Fibroblast of villous mesenchyme (primary cell): ENCODE data around the gene FOXM1. TPM values are rescaled to one million over a fixed set of nuclear protein-coding genes. Genes with fewer than 3 reads are reported as not detected.

ENCODE experiments used
- DNase-seq: peaks from one replicate; pipeline ENCODE4 v3.0.0-alpha.2; 2010; ENCODE audit warnings: low read depth
- H3K4me3 ChIP-seq: 2 replicates; pipeline ENCODE4 v1.5.1; 2011; ENCODE audit warnings: low read depth, mild to moderate bottlenecking, low read length
- total RNA-seq: library from RNA; depleted of rRNA; stranded (reverse); fragments of >200 nt; gene quantifications from 2 replicates; pipeline ENCODE4 v1.2.3, GENCODE V29; 2012
- TF ChIP-seq, protein P1 (sequence below): IDR thresholded peaks from 2 replicates; pipeline ENCODE4 v1.5.1; 2012; ENCODE audit warnings: low read depth, mild to moderate bottlenecking, low read length; ENCODE audit not compliant: insufficient read depth

Gene FOXM1
- total RNA-seq, 1 donor: 16.4 TPM

DNA sequence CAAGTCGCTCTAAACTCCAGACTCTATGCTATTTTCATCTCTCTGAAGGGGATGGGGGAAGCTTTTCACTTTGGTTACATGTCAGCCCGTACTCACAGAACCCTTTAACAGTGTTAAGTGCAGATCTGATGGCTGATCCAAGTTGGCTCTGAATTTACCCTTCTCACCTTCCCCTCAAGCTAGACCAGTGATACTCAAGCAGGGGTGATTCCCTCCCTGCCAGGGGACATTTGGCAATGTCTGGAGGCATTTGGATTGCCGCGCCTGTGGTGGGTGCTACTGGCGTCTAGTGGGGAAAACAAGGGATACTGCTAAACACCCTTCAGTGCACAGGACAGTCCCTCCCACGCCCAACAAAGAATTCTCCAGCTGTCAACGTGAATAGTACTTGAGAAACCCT is 14.1 kb downstream of the FOXM1 start:
- no peak overlapping the region for H3K4me3 ChIP-seq
- DNase-seq: no peak
- TF ChIP-seq, protein P1, sequence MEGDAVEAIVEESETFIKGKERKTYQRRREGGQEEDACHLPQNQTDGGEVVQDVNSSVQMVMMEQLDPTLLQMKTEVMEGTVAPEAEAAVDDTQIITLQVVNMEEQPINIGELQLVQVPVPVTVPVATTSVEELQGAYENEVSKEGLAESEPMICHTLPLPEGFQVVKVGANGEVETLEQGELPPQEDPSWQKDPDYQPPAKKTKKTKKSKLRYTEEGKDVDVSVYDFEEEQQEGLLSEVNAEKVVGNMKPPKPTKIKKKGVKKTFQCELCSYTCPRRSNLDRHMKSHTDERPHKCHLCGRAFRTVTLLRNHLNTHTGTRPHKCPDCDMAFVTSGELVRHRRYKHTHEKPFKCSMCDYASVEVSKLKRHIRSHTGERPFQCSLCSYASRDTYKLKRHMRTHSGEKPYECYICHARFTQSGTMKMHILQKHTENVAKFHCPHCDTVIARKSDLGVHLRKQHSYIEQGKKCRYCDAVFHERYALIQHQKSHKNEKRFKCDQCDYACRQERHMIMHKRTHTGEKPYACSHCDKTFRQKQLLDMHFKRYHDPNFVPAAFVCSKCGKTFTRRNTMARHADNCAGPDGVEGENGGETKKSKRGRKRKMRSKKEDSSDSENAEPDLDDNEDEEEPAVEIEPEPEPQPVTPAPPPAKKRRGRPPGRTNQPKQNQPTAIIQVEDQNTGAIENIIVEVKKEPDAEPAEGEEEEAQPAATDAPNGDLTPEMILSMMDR: no peak

DNA sequence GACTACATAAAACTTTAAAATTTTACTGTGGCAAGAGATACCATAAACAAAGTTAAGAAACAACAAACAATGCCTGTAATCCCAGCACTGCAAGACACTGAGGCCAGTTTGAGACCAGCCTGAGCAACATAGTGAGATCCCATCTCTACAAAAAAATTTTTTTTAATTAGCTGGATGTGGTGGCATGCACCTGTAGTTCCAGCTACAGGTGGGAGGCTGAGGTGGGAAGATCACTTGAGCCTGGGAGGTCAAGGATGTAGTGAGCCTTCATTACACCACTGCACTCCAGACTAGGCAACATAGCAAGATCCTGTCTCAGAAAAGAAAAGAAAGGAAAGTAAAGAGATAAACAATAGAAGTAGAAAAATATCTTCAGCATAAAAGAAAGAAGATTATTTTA is 16.8 kb downstream of the FOXM1 start:
- no peak for DNase-seq
- TF ChIP-seq, protein P1: no peak
- H3K4me3 ChIP-seq: no peak overlapping the region

DNA sequence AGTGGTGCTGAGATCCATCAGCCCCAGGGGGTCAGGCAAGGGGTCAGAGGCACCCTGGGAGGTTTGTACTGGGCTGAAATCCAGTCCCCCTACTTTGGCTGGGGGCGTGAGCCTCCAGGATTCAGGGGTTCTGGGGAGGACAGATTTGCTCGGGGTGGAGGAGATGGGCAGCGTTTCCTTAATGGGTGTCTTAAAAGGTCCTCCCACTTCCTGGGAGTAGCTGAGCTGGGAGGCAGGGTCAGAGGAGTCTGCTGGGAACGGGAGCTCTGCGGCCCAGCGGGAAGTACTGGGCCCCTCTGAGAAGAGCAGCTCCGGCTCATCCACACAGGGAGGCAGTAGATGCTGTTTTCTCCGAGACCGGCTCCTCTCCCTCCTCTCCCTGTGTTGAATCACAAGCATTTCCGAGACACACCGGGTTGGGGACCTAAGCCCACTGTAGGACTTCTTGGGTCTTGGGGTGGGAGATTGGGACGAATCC is 18.0 kb downstream of the FOXM1 start:
- DNase-seq: peak; percentile 65
- TF ChIP-seq, protein P1: no peak
- H3K4me3 ChIP-seq: no peak overlapping the region

DNA sequence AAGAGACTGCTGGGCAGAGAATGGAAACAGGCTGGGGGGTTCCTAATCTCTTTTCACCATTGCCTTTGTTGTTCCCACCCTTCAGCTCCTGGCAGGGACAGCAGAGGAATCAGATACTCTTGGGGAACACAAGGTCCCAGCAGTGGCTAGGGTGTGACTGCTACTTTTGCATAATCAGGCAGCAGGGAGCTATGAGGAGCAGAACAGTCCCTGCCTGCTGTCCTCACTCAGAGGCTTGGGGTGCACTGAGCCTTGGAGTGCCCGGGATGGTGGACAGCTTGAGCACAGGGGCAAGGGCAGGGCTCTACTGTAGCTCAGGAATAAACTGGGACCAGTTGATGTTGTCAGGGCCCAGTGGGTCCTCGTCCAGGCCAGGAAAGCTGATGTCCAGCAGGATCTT is 18.6 kb downstream of the FOXM1 start:
- no peak overlapping the region for H3K4me3 ChIP-seq
- TF ChIP-seq, protein P1: no peak
- no peak for DNase-seq

DNA sequence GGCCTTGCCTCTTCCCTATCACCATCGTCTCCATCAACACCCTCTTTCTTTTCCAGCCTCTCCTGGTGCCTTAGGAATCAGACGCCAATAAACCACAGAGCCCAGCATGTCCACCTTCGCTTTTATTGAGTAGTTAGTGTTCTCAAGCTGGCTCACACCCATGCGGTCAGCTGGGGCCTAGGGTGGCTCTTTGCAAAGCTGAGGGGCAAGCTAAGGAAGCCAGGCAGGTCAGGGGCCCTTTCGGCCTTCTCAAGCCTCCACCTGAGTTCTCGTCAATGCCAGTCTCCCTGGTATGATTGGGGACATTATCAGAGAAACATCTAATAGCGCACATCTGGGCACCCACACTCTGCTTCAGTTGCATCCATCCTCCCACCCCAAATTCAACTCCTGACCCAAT is 19.4 kb downstream of the FOXM1 start:
- no peak overlapping the region for H3K4me3 ChIP-seq
- TF ChIP-seq, protein P1: no peak
- no peak for DNase-seq

DNA sequence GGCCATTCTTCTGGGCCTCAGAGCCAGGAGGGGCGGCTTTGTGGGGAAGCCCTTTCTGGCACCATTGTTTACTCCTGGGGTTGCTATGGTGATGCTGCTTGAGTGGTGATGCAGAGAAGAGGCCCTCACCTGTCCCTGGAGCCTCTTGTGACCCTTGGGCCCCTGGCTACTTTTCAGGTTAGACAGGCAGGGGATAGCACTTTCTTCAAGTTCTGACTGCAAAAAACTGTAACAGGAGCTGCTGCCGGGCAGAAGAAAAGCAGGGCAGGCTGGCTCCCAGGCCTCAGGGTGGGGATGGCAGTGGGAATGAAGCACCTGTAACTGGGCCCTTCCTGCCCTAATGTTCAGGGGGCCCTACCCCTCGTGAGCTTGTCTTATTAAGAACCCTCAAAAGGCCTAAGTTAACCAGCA is 19.9 kb downstream of the FOXM1 start, which contains the start of gene TEX52:
Gene TEX52, minus strand, starts transcription at position 19 of the 411 bp plus-strand sequence. Its CDS starts 13 bp downstream, at position 6.
- no peak within 1 kb of the TSS for H3K4me3 ChIP-seq
- TF ChIP-seq, protein P1: no peak
- no peak for DNase-seq

DNA sequence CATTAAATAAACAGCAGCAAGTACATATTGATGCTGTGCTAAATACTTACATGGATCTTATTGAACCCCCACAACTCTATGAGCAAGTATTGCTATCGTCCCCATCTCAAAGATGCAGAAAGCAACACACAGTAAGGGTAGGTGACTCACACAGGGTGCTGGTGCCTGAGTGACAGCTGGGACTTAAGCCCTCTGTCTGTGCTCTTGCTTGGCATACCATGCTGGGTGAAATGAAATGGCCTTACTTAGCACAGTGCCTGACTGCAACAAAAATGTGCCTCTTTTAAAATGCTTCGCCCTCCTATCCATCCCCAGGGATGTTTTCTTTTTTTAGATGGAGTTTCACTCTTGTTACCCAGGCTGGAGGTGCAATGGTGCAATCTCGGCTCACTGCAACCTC is 20.9 kb downstream of the FOXM1 start:
- TF ChIP-seq, protein P1: no peak
- no peak overlapping the region for H3K4me3 ChIP-seq
- DNase-seq: no peak
